GM21723 (cell line): ENCODE measurements around the gene MEF2C.
"Not testable (repeated sequence)": the region's sequence is repeated elsewhere in the genome, so short reads cannot be mapped to it uniquely, and the experiment has no call there.

Source experiments
- ATAC-seq: cut with Tn5 transposase; IDR thresholded peaks from one replicate; pipeline ENCODE4 v1.9.1; 2021; ENCODE audit warnings: mild to moderate bottlenecking, moderate library complexity; ENCODE audit not compliant: unreplicated experiment

MEF2C gene

GRCh38 chr5:88805151-88805784 is 77.7 kb downstream of the MEF2C start:
- ATAC-seq, result peak; percentile 49

DNA sequence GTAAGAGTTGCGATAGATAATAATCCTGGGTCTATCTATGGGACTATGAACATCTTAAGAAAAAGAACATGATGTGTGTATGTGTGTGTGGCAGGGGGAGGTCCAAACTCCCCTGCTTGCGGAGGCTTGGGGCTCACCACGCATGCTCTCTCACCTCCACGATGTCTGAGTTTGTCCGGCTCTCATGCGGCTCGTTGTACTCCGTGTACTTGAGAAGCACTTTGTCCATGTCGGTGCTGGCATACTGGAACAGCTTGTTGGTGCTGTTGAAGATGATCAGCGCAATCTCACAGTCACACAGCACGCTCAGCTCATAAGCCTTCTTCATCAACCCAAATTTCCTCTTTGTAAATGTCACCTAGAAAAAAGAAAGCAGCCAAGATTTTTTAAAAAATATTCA is 78.5 kb downstream of the MEF2C start:
- ATAC-seq, result no peak

DNA sequence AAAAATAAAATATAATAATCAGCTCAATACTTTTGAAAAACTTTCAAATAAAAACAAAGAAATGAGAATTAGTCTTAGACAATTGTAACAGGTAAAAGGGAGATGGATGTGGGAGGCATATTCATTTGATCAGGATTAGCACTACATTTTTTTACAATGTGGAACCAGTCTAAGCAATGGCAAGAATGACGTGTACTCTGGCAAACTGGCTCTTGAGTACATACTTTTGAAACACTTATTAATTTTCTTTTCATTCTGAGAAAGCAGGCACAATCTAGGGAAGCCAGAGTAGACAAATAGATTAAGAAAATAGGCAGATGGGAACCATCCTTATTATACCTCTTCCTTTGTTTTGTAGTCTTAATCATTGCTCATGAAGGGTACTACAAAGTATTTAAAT is 79.7 kb downstream of the MEF2C start:
- ATAC-seq, result no peak

DNA sequence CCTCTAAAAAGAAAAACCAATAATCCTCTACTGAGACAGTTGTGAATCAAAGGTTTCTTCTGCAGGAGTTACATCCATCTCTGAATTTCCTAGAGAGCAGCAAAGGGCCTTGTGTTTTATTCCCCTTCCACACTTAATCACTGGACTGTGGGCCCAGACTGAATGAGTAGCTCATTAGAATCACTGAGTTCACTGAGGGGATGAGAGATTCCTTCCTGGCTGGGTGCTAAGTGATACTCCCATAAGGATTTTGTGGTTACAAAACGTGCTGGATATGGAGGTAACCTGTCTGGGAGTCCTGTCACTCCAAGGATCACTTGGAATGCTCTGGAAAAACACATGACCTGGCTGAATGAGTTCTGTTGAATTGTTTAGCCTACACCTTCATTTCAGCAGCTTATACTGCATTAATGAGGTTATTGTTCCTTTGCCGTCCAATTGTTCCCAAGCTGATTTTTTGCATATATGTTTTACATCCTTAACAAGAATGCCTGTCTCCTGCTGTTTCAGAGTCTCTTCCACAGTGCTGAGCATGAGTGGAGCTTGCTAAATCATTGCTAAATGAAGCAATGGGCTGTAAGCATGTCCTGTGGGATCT is 82.9 kb downstream of the MEF2C start:
- ATAC-seq, result no peak

DNA sequence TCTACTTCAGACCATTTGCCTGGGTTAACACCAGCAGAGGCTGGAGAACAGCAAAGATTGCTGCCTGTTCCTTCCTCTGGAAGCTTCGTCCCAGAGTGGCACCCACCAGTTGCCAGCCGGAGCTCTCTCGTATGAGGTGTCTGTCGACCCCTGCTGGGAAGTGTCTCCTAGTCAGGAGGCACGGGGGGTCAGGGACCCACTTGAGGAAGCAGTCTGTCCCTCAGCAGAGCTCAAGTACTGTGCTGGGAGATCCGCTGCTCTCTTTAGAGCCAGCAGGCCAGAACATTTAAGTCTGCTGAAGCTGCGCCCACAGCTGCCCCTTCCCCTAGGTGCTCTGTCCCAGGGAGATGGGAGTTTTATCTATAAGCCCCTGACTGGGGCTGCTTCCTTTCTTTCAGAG is 84.1 kb downstream of the MEF2C start:
- ATAC-seq, result not testable (repeated sequence)

- not testable (repeated sequence) for ATAC-seq
Observed at GRCh38 chr5:88793797-88794196, 89.2 kb downstream of the MEF2C start.

DNA sequence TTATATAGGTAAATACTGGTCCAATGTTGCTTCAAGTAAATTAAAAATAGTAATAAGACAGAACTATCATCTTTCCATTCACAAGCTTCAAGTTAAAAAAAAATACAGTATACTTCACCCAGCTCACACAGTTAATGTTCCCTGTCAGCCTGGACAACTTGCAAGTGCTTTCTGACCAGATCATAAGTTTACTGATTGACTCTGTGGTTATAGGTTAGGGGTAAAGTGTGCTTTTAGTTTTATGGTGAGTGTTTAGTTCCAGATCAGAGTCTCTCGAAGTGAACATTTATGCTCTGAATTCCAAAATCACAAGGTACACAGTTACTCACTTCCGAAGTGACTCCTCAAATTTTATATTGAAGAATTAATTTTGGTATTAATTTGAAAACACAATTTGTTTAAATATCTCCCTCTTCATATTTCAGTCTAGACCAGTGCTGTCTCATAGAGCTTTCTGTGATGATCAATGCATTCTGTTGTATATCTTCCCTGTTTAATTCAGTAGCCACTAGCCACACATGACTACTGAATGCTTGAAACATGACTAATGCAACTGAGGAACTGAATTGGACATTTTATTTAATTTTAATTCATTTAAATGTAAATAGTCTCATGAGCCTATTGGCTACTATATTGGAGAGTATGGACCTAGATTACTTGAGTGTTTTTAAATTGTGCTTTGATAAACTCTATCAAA is 90.7 kb downstream of the MEF2C start:
- ATAC-seq, result no peak

DNA sequence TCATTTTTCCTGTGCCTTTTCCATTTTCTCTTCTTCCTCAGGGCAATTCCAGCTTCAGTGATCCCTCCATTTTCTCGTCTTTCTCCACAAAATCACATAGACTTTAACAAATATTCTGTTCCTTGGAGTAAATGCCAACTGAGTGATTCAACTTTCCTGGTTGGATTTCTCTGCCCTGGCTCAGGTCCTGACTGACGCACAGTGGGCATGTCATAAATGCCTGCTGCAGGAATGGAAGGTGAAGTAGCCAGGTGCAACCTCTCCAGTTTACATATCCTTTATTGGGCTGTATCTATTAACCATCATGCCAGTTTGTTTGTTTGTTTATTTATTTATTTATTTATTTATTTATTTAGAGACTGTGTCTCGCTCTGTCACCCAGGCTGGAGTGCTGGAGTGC is 95.1 kb downstream of the MEF2C start:
- ATAC-seq, result no peak

DNA sequence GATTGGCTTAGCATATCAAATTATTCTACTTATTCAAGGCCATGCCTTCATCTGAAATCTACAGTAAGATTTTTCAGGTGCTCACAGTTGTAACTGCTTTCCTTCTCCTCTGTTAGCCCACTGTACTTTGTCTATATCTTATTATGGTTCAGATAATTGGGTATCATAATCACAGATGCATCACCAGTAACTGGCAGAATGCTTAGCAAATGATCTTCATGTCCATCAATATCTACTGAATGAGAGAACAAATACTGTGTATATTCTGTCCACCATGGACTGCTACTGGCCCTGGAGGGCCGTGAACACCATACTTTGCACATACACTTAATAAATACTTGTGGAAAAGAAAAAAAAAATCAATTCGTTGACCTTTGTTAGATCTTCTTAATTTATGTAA is 96.2 kb downstream of the MEF2C start:
- ATAC-seq, result no peak

- peak; percentile 57 for ATAC-seq
Observed at GRCh38 chr5:88785746-88786565, 97.0 kb downstream of the MEF2C start.

GRCh38 chr5:88782571-88782970 is 100.4 kb downstream of the MEF2C start:
- no peak for ATAC-seq

- ATAC-seq, result no peak
Observed at GRCh38 chr5:88780736-88781135, 102.2 kb downstream of the MEF2C start.

- ATAC-seq, result no peak
Observed at GRCh38 chr5:88778736-88779135, 104.2 kb downstream of the MEF2C start.

- no peak for ATAC-seq
Observed at GRCh38 chr5:88776692-88777091, 106.3 kb downstream of the MEF2C start.

GRCh38 chr5:88772831-88773230 is 110.2 kb downstream of the MEF2C start:
- no peak for ATAC-seq

- no peak for ATAC-seq
Observed at GRCh38 chr5:88772047-88772446, 110.9 kb downstream of the MEF2C start.

DNA sequence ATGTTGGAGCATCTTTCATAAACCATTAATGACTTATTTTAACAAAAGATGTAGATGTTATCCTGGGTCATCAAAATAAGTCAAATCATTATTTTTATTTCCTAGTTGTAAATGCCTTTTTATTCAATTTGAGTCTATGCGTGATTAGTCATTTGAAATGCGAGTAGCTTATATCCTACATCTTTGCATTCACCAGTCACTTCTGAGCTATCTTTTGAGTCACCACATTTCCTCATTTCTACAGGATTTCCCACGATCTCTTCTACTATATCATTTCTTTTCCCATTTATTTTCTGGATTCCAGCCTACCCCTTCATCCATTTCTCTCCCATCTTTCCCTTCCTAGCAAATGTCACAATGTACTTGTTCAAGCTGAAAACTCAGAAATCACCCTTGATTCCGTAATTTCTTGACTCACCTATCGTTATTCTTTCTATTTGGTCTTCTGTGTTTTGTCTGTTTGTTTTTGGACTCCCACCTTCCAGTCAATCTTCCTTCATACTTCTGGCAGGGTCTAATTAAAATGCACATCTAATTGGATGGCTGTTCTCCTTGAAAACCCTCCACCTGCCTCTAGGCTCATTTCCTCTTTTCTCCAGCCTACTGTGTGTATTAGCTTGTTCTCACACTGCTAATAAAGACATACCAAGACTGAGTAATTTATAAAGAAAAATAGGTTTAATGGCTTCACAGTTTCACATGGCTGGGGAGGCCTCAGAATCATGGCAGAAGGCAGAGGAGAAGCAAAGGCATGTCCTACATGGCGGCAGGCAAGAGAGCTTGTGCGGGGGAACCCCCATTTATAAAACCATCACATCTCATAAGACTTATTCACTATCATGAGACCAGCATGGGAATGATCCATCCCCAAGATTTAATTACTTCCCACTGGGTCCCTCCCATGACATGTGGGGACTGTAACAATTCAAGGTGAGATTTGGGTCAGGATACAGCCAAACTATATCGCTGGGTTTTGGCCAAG is 112.4 kb downstream of the MEF2C start:
- ATAC-seq, result no peak

- ATAC-seq, result no peak
Observed at GRCh38 chr5:88769165-88769564, 113.8 kb downstream of the MEF2C start.

GRCh38 chr5:88768411-88768810 is 114.6 kb downstream of the MEF2C start:
- ATAC-seq, result no peak

GRCh38 chr5:88765798-88766197 is 117.2 kb downstream of the MEF2C start:
- ATAC-seq, result no peak
